SK-N-MC (cell line): ENCODE measurements around the gene CCDC82.

Experiments
- DNase-seq: peaks from one replicate; pipeline ENCODE4 v3.0.0-alpha.2; 2011; ENCODE audit warnings: low read depth, low spot score
- H3K27ac ChIP-seq: fragments of 200-600 bp; sonication (generic); 2 replicates; pipeline ENCODE4 v1.5.1; 2016; ENCODE audit warnings: mixed run types
- H3K36me3 ChIP-seq: fragments of 200-600 bp; sonication (generic); 2 replicates; pipeline ENCODE4 v1.6.1; 2017; ENCODE audit warnings: antibody characterized with exemption, low read length, mixed read lengths; ENCODE audit not compliant: insufficient read depth
- H3K4me3 ChIP-seq: fragments of 200-600 bp; sonication (generic); 2 replicates; pipeline ENCODE4 v1.5.1; 2016
- H3K9ac ChIP-seq: fragments of 200-600 bp; sonication (generic); 2 replicates; pipeline ENCODE4 v1.8.0; 2017; ENCODE audit warnings: mixed run types, mixed read lengths; ENCODE audit not compliant: insufficient read length
- H3K9me3 ChIP-seq: fragments of 200-600 bp; sonication (generic); 2 replicates; pipeline ENCODE4 v1.6.1; 2017; ENCODE audit warnings: low read depth, mild to moderate bottlenecking, antibody characterized with exemption, low read length, moderate library complexity, mixed read lengths
- EZH2 ChIP-seq: fragments of 200-600 bp; sonication (generic); IDR thresholded peaks from one replicate; pipeline ENCODE4 v1.6.1; 2017; ENCODE audit warnings: antibody characterized with exemption
- FOXP2 ChIP-seq: optimal IDR thresholded peaks from 2 replicates; pipeline ENCODE3; 2011; ENCODE audit warnings: mild to moderate bottlenecking, moderate library complexity; ENCODE audit not compliant: insufficient read depth; ENCODE audit errors: extremely low read length, control extremely low read depth
- POLR2AphosphoS5 ChIP-seq: IDR thresholded peaks from 2 replicates; pipeline ENCODE4 v1.6.1; 2012; ENCODE audit warnings: mild to moderate bottlenecking, low read depth, low read length, borderline replicate concordance

CCDC82 gene

GRCh38 chr11:96317571-96317970 is 72.1 kb downstream of the CCDC82 start:
- Histone ChIP-seq H3K36me3 (no peaks in the 10 kb centered on the region), H3K9ac (no peak overlapping the region), H3K9me3 (no peaks in the 10 kb centered on the region), H3K4me3 (no peak overlapping the region), H3K27ac (no peak overlapping the region)
- no peak for DNase-seq
- TF ChIP-seq FOXP2 (no peak), EZH2 (no peak), POLR2AphosphoS5 (no peak)

- no peak for DNase-seq
- TF ChIP-seq EZH2 (no peak), POLR2AphosphoS5 (no peak), FOXP2 (no peak)
Observed at GRCh38 chr11:96316869-96317268, 72.8 kb downstream of the CCDC82 start.

GRCh38 chr11:96315476-96315875 is 74.2 kb downstream of the CCDC82 start:
- TF ChIP-seq FOXP2 (no peak), POLR2AphosphoS5 (no peak), EZH2 (no peak)
- no peak overlapping the region for H3K27ac ChIP-seq
- no peak for DNase-seq

More at GRCh38 chr11:96316869-96317268, 72.8 kb downstream of the CCDC82 start:
- H3K27ac ChIP-seq = no peak overlapping the region
- no peaks in the 10 kb centered on the region for H3K36me3 ChIP-seq
- no peak overlapping the region for H3K4me3 ChIP-seq
- no peaks in the 10 kb centered on the region for H3K9me3 ChIP-seq
- no peak overlapping the region for H3K9ac ChIP-seq

GRCh38 chr11:96314326-96315020 is 75.2 kb downstream of the CCDC82 start:
- Histone ChIP-seq H3K4me3 (no peak overlapping the region), H3K9ac (no peak overlapping the region), H3K36me3 (no peaks in the 10 kb centered on the region), H3K27ac (no peak overlapping the region), H3K9me3 (no peaks in the 10 kb centered on the region)
- DNase-seq = no peak
- no peak for TF ChIP-seq FOXP2
- no peak for TF ChIP-seq POLR2AphosphoS5
- no peak for TF ChIP-seq EZH2

More at GRCh38 chr11:96315476-96315875, 74.2 kb downstream of the CCDC82 start:
- H3K4me3 ChIP-seq = no peak overlapping the region
- no peaks in the 10 kb centered on the region for H3K36me3 ChIP-seq
- H3K9ac ChIP-seq = no peak overlapping the region
- no peaks in the 10 kb centered on the region for H3K9me3 ChIP-seq

- H3K4me3 ChIP-seq = no peak overlapping the region
Observed at GRCh38 chr11:96313163-96313562, 76.5 kb downstream of the CCDC82 start.

GRCh38 chr11:96311120-96311568 is 78.6 kb downstream of the CCDC82 start:
- no peak for DNase-seq
- Histone ChIP-seq H3K9ac (no peak overlapping the region), H3K27ac (no peak overlapping the region), H3K4me3 (no peak overlapping the region), H3K36me3 (no peaks in the 10 kb centered on the region), H3K9me3 (no peaks in the 10 kb centered on the region)
- no peak for TF ChIP-seq EZH2
- TF ChIP-seq FOXP2 = no peak
- TF ChIP-seq POLR2AphosphoS5 = no peak

More at GRCh38 chr11:96313163-96313562, 76.5 kb downstream of the CCDC82 start:
- H3K9ac ChIP-seq = no peak overlapping the region
- DNase-seq = no peak
- no peak for TF ChIP-seq POLR2AphosphoS5
- no peak overlapping the region for H3K27ac ChIP-seq
- H3K36me3 ChIP-seq = no peaks in the 10 kb centered on the region
- no peaks in the 10 kb centered on the region for H3K9me3 ChIP-seq

- Histone ChIP-seq H3K9ac (no peak overlapping the region), H3K36me3 (no peaks in the 10 kb centered on the region), H3K4me3 (no peak overlapping the region), H3K27ac (no peak overlapping the region), H3K9me3 (no peaks in the 10 kb centered on the region)
- TF ChIP-seq FOXP2 (no peak), EZH2 (no peak), POLR2AphosphoS5 (no peak)
- DNase-seq = no peak
Observed at GRCh38 chr11:96310236-96310635, 79.5 kb downstream of the CCDC82 start.

GRCh38 chr11:96309643-96310017 is 80.1 kb downstream of the CCDC82 start:
- Histone ChIP-seq H3K27ac (no peak overlapping the region), H3K36me3 (no peaks in the 10 kb centered on the region), H3K9me3 (no peaks in the 10 kb centered on the region), H3K4me3 (no peak overlapping the region), H3K9ac (no peak overlapping the region)
- no peak for DNase-seq
- TF ChIP-seq EZH2 (no peak), FOXP2 (no peak), POLR2AphosphoS5 (no peak)

- no peak overlapping the region for H3K9ac ChIP-seq
- H3K36me3 ChIP-seq = no peaks in the 10 kb centered on the region
- no peak for DNase-seq
- H3K4me3 ChIP-seq = no peak overlapping the region
- H3K9me3 ChIP-seq = no peaks in the 10 kb centered on the region
- TF ChIP-seq EZH2 (no peak), POLR2AphosphoS5 (no peak), FOXP2 (no peak)
- peak overlapping the region; percentile 95; the same call in 1 of the 2 replicates for H3K27ac ChIP-seq
Observed at GRCh38 chr11:96309016-96309642, 80.6 kb downstream of the CCDC82 start.
